ENCODE results near the gene PPFIA4.
A peak's percentile ranks its signal among the peaks of the same experiment; 100 is the strongest.
"Not testable (repeated sequence)": the region's sequence is repeated elsewhere in the genome, so short reads cannot be mapped to it uniquely, and the experiment has no call there.

PPFIA4 gene

DNA sequence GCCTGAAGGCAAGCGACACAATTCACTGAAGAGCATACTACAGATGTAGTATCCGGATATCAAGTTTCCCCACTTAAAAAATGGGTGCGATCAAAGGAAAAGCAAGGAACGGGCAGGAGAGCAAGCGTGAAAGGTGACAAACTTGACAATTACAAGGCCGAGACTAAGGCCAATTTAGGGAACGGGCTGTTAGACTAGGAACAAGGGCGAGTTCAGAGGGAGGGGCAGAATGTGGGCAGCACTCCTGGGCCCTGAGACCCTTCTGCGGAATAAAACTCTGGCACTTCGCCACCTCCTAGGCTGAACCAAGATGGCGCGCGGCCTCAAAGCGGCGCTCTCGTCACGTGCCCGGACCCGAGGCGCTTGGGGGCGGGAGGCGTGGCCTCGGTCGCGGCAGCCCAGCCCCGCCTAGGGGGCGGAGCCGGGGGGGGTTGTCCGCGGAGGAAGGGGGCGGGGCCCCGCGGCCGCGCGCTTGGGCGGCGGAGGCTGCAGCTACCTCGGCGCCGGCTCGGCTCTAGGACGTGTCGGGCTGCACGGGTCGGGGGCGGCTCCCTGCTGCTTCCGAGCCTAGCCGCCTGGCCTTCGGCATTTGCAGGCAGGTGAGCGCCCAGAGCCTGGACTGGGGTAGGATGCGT lies at the start of gene PPFIA4:
TSS of gene PPFIA4 (plus strand) at position 461 of the 635 bp plus-strand sequence. CDS start 12,518 bp downstream, outside the sequence.
- DNase-seq (ENCODE audit: low read depth): peak; percentile 82

DNA sequence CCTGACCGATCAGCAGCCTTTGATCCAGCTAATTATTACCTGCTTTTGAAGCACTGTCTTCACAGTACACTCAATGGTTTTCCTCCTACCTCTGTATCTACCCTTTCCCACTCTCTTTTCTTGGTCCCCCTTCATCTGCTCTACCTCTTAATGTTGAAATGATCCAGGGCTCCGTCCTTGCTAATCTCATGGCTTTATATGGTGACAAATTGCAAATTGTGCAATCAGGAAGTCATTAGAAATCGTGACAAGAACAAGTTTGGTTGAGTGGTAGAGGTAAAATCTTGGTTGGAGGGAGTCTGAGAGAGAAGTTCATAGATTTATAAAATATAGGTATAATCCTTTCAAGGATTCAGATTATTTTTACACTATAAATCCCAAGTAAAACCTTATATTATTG lies 49.7 kb upstream of the PPFIA4 start:
- no peak for DNase-seq (ENCODE audit: low read depth)

GRCh38 chr1:202979459-202979858 lies 46.8 kb upstream of the PPFIA4 start:
- DNase-seq (ENCODE audit: low read depth): no peak

GRCh38 chr1:202981939-202982338 lies 44.4 kb upstream of the PPFIA4 start:
- DNase-seq (ENCODE audit: low read depth): no peak

GRCh38 chr1:202982715-202983430 lies 43.4 kb upstream of the PPFIA4 start:
- DNase-seq (ENCODE audit: low read depth): no peak

GRCh38 chr1:202986120-202986519 lies 40.2 kb upstream of the PPFIA4 start:
- DNase-seq (ENCODE audit: low read depth): not testable (repeated sequence)

DNA sequence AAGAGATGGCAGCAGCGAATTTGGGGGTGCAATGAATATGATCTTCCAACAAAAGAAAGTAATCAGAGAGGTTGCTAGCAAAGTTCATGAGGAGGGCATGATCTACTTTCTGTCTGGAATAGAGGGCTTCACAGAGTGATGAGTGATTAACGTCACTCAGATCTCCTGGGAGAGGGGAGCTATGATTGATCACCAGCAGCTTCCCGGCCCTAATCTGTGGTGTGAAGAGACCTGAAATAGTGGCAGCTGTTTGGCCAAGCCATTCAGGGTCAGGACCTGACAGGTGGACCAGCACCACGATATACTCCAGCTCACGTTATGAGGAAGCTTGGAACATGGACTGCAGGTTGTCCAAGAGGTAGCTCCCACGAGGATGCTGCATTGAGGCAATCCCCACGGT lies 39.0 kb upstream of the PPFIA4 start:
- no peak for DNase-seq (ENCODE audit: low read depth)

GRCh38 chr1:202987922-202988583 lies 38.2 kb upstream of the PPFIA4 start:
- DNase-seq (ENCODE audit: low read depth): no peak

DNA sequence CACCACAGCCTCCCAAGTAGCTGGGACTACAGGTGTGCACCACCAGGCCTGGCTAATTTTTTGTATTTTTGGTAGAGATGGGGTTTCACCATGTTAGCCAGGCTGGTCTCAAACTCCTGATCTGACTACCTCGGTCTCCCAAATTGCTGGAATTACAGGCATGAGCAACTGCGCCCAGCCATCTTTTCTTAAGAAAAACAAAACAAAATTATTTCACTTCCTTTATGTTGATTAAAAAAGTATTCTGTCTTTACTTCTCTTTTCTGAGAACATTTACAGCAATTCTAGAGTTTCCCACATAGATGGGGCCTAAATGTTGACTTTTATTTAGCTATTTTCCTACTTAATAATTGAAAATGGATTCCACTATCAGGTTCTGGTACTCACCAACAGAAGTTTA lies 36.4 kb upstream of the PPFIA4 start:
- no peak for DNase-seq (ENCODE audit: low read depth)

- no peak for DNase-seq (ENCODE audit: low read depth)
Observed at GRCh38 chr1:202991112-202991511, 35.2 kb upstream of the PPFIA4 start.

DNA sequence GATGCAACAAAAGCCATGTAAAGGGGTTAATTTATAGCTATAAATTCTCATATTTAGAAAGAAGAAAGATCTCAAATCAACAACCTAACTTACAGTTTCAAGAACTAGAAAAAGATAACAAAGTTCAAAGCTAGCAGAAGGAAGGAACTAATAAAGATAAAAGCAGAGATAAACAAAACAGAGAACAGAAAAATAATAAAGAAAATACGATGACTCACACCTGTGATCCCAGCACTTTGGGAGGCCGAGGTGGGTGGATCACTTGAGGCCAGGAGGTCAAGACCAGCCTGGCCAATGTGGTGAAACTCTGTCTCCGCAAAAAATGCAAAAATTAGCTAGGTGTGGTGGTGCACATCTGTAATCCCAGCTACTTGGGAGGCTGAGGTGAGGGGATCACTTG lies 31.5 kb upstream of the PPFIA4 start:
- DNase-seq (ENCODE audit: low read depth): no peak

- peak; percentile 46 for DNase-seq (ENCODE audit: low read depth)
Observed at GRCh38 chr1:202998836-202999750, 27.2 kb upstream of the PPFIA4 start.

GRCh38 chr1:203000217-203000944 lies 25.9 kb upstream of the PPFIA4 start:
- no peak for DNase-seq (ENCODE audit: low read depth)

- DNase-seq (ENCODE audit: low read depth): no peak
Observed at GRCh38 chr1:203001986-203002385, 24.3 kb upstream of the PPFIA4 start.

DNA sequence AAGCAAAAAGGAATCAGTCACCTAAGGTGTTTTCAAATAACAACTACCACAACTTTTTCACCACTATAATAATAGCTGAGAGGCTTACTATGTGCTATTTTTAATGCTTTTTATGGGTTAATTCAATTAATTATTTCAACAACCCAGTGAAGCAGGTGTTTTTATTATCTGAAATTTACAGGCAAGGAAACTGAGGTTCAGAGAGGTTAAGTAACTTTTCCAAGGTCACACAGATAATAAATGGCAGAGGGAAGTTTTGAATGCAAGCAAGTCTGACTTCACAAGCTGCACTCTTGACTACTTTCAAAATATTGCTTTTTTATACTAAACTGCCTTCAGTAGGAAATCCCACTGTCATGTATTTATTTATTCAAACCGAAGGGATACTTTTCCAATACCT lies 23.3 kb upstream of the PPFIA4 start:
- no peak for DNase-seq (ENCODE audit: low read depth)

DNA sequence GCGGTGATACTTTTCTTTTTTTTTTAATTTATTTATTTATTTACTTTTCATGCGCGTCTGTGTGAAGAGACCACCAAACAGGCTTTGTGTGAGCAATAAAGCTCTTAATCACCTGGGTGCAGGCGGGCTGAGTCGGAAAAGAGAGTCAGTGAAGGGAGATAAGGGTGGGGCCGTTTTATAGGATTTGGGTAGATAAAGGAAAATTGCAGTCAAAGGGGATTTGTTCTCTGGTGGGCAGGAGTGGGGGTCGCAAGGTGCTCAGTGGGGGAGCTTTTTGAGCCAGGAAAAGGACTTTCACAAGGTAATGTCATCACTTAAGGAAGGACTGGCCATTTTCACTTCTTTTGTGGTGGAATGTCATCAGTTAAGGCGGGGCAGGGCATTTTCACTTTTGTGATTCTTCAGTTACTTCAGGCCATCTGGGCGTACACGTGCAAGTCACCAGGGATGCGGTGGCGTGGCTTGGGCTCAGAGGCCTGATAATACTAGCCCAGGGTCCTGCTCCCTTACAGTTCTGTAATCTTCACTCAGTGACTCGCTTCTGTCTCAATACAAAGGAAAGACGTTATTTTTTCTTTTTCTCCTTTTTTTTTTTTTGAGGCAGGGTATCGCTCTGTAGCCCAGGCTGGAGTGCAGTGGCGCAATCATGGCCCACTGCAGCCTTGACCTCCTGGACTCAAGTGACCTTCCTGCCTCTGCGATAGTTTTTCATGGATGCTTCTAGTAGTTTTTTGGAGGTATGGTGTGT lies 20.7 kb upstream of the PPFIA4 start:
- DNase-seq (ENCODE audit: low read depth): not testable (repeated sequence)

GRCh38 chr1:203006948-203007871 lies 19.1 kb upstream of the PPFIA4 start, which contains the start of gene TMEM183A:
Gene TMEM183A, plus strand, starts transcription at chr1:203007374. Its CDS starts 92 bp downstream, at chr1:203007466.
- DNase-seq (ENCODE audit: low read depth): peak; percentile 93

DNA sequence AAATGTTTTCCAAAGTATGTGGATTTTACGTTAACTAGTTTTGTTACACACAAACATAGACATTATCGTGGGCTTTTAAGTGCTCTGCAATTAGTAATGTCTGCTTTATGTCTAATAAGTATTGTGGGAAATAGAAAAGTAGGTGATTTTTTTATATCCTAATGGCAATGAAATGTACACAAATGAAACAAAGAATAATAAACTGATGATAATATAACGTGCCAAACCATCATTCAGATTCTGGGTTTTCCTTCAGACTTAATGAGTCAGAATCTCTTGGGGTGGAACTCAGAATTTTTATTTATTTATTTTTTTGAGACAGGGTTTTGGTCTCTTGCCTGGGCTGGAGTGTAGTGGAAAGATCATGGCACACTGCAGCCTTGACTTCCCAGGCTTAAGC lies 17.1 kb upstream of the PPFIA4 start:
- DNase-seq (ENCODE audit: low read depth): no peak

GRCh38 chr1:203011582-203011981 lies 14.7 kb upstream of the PPFIA4 start:
- DNase-seq (ENCODE audit: low read depth): no peak
